GM18858 (cell line): ENCODE data around the gene PICALM.
"Not testable (repeated sequence)": the region's sequence is repeated elsewhere in the genome, so short reads cannot be mapped to it uniquely, and the experiment has no call there.

ENCODE experiments used
- ATAC-seq: cut with Tn5 transposase; IDR thresholded peaks from one replicate; pipeline ENCODE4 v1.9.1; 2021; ENCODE audit not compliant: unreplicated experiment

PICALM gene

GRCh38 chr11:85941380-85941973 is 127.4 kb downstream of the PICALM start:
- ATAC-seq: no peak

GRCh38 chr11:85939099-85940015 is 129.5 kb downstream of the PICALM start:
- no peak for ATAC-seq

- no peak for ATAC-seq
Measured at GRCh38 chr11:85937835-85938234, 131.0 kb downstream of the PICALM start.

GRCh38 chr11:85935751-85936150 is 133.1 kb downstream of the PICALM start:
- ATAC-seq: no peak

- no peak for ATAC-seq
Measured at GRCh38 chr11:85934596-85935169, 134.2 kb downstream of the PICALM start.

GRCh38 chr11:85930879-85931366 is 138.0 kb downstream of the PICALM start:
- no peak for ATAC-seq

- ATAC-seq: not testable (repeated sequence)
Measured at GRCh38 chr11:85926653-85927214, 142.2 kb downstream of the PICALM start.

GRCh38 chr11:85923455-85923854 is 145.4 kb downstream of the PICALM start:
- no peak for ATAC-seq

GRCh38 chr11:85922367-85922766 is 146.5 kb downstream of the PICALM start:
- peak; percentile 91 for ATAC-seq

- ATAC-seq: no peak
Measured at GRCh38 chr11:85918910-85919794, 149.7 kb downstream of the PICALM start.

- ATAC-seq: no peak
Measured at GRCh38 chr11:85914425-85914824, 154.5 kb downstream of the PICALM start.

- ATAC-seq: no peak
Measured at GRCh38 chr11:85913513-85913912, 155.4 kb downstream of the PICALM start.

GRCh38 chr11:85912414-85912813 is 156.5 kb downstream of the PICALM start:
- ATAC-seq: no peak
